ENCODE data around the gene MAL.

The MAL gene

DNA sequence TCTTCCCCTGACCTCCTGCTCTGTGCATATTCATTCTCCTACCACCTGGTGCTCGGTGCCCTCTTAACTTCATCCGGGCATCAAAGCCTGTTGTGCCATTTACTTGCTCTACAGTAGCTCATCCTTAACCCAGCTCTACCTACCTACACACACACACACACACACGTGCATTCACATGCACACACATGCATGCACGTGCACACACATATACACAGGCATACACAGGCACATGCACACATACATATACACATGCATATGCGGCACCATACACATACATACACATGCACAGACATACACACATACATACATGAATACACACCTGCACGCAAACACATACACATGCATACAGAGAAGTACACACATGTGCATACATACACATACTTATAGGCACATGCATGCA lies 14.5 kb downstream of the MAL start:
- no peak for DNase-seq (ENCODE audit: low read depth)
- no peak overlapping the region for H3K4me3 ChIP-seq (ENCODE audit: control insufficient read depth, low read depth, low read length)
- TF ChIP-seq, protein P1, sequence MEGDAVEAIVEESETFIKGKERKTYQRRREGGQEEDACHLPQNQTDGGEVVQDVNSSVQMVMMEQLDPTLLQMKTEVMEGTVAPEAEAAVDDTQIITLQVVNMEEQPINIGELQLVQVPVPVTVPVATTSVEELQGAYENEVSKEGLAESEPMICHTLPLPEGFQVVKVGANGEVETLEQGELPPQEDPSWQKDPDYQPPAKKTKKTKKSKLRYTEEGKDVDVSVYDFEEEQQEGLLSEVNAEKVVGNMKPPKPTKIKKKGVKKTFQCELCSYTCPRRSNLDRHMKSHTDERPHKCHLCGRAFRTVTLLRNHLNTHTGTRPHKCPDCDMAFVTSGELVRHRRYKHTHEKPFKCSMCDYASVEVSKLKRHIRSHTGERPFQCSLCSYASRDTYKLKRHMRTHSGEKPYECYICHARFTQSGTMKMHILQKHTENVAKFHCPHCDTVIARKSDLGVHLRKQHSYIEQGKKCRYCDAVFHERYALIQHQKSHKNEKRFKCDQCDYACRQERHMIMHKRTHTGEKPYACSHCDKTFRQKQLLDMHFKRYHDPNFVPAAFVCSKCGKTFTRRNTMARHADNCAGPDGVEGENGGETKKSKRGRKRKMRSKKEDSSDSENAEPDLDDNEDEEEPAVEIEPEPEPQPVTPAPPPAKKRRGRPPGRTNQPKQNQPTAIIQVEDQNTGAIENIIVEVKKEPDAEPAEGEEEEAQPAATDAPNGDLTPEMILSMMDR (IDR thresholded peaks at IDR 0.05; ENCODE audit: control insufficient read depth, insufficient read depth, low read depth, low read length, missing control alignments): no peak

DNA sequence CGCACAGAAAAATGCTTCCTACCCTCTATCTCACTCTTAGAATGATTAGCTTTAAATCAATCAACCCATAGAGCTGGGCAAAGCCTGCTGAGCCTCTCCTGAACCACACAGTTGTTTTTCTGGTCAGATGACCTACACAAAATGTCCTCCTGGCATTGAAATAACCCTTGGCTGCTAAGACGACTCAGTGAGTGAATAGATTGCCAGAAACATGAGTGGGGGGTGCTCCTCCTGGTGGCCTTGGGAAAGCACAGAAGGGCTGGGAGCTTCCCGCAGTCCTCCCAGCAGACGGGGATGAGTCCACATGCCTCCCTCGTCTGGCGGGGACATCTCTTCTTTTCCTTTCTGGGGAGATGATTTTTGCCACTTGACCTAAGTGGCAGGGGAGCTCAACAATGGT lies 14.9 kb downstream of the MAL start:
- H3K4me3 ChIP-seq (ENCODE audit: control insufficient read depth, low read depth, low read length): no peak overlapping the region
- TF ChIP-seq, protein P1 (IDR thresholded peaks at IDR 0.05; ENCODE audit: control insufficient read depth, insufficient read depth, low read depth, low read length, missing control alignments): no peak
- DNase-seq (ENCODE audit: low read depth): no peak

DNA sequence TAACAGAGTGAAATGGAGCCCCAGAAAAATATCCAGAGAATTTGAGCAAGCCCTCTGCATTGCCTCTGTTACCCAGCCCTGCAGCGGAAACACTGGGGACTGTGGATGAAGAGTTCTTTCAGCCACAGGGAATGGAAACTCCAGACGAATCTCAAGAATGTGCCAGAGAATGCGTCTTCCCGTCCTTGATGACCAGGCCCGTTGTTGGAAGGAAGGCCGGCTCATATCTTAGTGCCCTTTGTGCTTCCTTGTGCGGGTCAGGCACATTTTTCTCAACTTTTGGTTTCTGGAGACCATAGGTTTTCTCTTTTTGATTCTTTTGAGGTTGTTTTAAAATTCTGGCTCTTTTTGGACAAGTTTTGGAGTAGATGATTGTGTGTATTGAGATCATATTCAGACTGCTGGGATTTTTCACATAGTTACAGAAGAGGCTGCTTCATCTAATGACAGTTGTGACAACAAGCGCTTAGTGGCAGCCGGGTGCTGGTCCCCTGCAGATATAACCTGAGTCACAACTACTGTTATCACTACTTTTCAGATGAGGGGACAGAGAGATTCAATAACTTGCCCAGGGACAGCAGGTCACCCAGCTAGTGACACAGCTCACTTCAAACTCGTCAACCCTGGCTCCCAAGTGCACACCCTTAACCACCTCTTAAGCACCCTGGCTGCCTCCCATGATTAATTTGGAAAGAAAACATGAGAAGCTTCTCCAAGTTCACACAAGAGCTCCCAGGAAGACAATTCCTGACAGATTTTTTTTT lies 15.7 kb downstream of the MAL start:
- DNase-seq (ENCODE audit: low read depth): no peak
- H3K4me3 ChIP-seq (ENCODE audit: control insufficient read depth, low read depth, low read length): no peak overlapping the region
- TF ChIP-seq, protein P1 (IDR thresholded peaks at IDR 0.05; ENCODE audit: control insufficient read depth, insufficient read depth, low read depth, low read length, missing control alignments): no peak

DNA sequence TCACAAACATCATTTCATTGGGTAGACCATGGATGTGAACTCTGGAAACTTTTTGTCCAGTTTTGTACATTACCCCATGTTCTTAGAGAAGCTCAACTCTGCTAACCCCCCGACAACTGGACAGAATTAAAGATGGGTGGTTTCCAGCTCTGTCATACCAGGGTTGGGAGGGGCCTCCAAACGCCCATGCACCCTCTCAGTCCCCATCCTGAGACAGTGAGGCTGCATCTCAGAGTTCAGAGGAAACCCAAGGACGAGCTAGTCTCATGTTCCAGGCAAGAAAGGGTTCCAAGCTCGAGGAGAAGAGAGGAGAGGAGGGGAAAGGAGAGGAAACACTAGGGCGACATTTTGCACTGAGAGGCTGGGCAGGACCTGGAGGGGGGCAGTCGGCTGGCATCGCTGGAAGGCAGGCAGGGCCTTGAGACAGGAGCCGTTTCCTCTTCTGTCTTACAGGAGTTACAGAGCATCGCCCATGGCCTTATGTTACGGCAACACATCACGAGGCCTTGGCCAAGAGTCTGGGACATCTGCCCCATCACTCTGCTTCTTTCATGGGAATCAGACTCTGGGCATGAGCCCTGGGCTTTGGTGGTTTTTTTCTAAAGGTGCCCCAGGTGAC lies 16.4 kb downstream of the MAL start:
- no peak for DNase-seq (ENCODE audit: low read depth)
- no peak overlapping the region for H3K4me3 ChIP-seq (ENCODE audit: control insufficient read depth, low read depth, low read length)
- TF ChIP-seq, protein P1 (IDR thresholded peaks at IDR 0.05; ENCODE audit: control insufficient read depth, insufficient read depth, low read depth, low read length, missing control alignments): no peak

DNA sequence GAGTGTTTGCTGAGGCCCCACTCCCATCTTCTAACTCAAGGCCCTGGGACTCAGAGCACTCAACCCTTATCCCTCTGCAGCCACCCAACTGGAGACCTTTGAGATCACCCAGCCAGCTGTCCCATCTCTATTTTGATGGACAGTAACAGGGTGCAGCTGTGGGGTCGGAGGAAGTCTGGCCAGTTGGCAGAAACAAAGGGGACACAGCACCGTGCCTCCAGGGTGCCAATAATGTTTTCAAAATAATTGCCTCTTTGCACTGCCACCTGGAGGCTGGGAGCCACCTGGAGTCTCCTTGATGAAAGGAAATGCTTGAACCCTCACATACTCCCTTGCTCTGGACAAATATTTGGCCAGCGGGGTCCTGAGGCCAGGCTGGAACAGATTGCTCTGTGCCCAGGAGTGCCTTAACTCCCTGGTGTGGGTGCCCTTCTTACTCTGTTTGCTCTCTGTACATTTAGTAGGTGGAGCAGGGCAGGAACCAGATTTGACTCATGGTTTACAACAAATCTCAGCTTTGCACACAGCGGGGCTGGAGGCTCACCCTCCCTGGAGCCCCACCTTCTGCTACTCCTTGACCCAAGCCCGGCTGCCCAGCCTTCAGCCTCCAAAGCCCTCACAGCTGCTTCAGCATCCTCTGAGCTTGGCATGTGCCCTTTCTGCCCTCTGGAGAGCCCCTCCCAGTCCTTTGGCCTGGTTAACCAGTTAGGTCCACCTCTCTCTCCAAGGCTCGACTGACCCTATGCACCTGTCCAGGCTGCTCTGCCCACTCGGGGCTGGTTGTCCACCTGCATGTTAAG lies 17.2 kb downstream of the MAL start:
- no peak for DNase-seq (ENCODE audit: low read depth)
- TF ChIP-seq, protein P1 (IDR thresholded peaks at IDR 0.05; ENCODE audit: control insufficient read depth, insufficient read depth, low read depth, low read length, missing control alignments): no peak

DNA sequence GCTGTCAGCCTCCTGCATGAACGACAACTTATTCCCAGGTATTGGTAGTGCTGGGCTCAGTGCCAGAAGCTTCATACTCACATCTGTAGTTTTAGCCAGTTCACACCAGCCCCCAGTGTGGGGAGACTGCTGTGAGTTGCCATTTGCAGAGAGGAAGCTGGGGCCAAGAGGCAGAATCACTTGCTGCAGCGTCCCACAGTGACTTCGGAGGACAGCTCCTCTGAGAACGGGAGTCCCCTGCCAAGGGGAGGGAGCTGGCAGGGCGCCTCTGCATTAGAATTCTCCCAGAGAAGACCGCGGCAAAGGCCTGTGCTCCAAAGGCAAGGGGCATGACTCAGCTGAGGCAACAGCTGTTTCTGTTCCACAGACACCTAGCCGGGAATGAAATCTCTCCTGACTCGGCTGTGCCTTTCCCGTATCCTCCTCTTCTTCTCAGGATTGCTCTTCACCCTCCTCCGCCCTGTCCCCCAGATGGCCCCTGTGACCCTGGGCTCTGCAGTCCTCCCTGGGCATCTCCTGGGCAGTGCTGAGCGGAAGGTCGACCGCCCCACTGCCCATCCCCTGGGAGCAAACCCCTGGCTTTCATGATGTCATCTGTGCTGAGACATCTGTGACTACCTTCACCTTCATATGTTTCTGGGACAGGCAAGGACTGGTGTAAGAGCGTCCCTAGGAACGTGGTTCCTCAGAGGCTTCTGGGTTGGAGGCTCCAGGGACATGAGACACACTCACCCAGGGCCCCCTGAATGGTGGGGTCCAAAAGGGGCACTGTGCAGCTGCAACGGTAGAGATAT lies 18.0 kb downstream of the MAL start:
- H3K4me3 ChIP-seq (ENCODE audit: control insufficient read depth, low read depth, low read length): no peak overlapping the region
- TF ChIP-seq, protein P1 (IDR thresholded peaks at IDR 0.05; ENCODE audit: control insufficient read depth, insufficient read depth, low read depth, low read length, missing control alignments): no peak
- DNase-seq (ENCODE audit: low read depth): peak; percentile 13

More for the DNA sequence above, 17.2 kb downstream of the MAL start:
- no peak overlapping the region for H3K4me3 ChIP-seq (ENCODE audit: control insufficient read depth, low read depth, low read length)
